GM12873 (cell line): Measurements from ENCODE around the gene PITPNM1.

Experiments used
- TF ChIP-seq, protein P1 (sequence below): IDR thresholded peaks from 2 replicates; pipeline ENCODE4 v1.5.1; 2012; ENCODE audit warnings: low read depth, mild to moderate bottlenecking, moderate library complexity, low read length, control low read depth; ENCODE audit not compliant: insufficient read depth; ENCODE audit errors: missing control alignments

PITPNM1 gene

DNA sequence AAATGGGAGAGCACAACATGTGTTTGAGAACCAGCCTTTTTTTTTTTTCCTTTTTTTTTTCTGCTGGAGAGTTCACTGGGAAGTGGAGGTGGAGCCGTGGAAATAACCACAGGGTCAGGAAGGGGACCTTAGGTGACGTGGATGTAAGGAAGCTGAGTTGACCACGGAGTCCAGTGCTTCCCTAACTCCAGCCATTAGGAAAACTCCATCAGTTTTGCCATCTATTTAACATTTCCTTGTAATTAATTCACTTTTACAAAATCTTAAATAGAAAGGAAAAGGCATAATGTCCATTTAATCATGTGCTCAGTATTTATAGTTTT lies 4.8 kb upstream of the PITPNM1 start:
- TF ChIP-seq, protein P1, sequence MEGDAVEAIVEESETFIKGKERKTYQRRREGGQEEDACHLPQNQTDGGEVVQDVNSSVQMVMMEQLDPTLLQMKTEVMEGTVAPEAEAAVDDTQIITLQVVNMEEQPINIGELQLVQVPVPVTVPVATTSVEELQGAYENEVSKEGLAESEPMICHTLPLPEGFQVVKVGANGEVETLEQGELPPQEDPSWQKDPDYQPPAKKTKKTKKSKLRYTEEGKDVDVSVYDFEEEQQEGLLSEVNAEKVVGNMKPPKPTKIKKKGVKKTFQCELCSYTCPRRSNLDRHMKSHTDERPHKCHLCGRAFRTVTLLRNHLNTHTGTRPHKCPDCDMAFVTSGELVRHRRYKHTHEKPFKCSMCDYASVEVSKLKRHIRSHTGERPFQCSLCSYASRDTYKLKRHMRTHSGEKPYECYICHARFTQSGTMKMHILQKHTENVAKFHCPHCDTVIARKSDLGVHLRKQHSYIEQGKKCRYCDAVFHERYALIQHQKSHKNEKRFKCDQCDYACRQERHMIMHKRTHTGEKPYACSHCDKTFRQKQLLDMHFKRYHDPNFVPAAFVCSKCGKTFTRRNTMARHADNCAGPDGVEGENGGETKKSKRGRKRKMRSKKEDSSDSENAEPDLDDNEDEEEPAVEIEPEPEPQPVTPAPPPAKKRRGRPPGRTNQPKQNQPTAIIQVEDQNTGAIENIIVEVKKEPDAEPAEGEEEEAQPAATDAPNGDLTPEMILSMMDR: no peak

DNA sequence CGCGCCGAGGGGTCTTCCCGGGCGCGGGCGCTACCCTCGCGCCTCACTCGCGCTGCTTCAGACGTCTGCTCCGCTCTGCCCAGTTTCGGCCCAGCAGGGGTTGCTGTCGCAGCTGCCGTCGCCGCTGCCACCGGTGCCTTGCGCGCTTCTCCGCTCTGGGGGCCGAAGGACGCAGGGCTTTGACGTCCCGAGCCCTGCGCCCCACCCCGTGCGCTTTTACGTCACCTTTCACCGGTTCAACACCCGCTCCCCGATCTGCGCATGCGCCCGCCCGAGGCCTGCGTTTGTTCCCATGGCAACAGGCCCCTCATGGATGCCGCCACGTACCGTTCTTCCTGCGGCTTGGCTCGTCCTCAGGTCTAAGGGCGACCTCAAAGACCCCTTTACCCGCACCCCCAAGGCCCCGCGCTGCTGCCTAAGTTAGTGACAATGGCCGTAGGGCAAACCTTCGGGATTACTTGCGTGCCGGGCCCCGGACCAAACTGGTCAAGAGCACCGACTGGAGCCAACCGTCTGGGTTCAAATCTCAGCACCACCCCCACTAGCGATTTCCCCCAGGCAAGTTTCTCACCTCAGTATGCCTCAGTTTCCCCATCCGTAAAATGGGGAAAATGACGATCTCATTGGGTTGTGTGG lies 3.4 kb upstream of the PITPNM1 start:
- TF ChIP-seq, protein P1: no peak

DNA sequence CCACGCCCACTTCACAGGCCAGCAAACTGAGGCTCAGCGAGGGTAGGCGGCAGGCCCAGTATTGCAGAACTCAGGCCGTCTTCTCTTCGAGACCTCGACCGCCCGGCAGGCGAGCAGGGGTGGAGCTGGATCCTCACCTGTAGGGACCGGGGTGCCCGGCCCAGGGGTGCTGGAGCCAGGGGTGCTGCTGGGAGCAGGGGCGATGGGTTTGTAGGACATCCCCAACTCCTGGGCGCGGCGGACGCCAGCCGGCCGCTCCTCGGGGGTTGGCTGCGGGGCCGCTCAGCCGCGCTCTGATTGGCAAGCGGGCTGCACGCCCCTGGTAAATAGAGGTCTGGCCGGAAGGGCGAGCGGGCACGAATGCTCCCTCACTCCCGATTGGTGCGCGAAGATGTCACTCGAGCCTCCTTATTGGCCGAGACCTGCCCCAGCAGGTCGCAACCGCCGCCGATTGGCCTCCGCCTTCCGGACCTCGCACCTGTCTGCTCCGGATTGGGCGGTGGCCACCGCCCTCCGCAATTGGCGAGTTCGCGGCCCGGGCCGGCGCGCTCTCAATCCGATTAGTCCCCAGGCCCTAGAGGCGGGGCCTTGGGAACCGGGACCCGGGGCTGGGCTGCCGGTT lies 2.8 kb upstream of the PITPNM1 start, which contains the start of gene CDK2AP2:
TSS of gene CDK2AP2 (minus strand) at position 299 of the 622 bp plus-strand sequence. CDS start at position 219, 80 bp downstream.
- TF ChIP-seq, protein P1: no peak

DNA sequence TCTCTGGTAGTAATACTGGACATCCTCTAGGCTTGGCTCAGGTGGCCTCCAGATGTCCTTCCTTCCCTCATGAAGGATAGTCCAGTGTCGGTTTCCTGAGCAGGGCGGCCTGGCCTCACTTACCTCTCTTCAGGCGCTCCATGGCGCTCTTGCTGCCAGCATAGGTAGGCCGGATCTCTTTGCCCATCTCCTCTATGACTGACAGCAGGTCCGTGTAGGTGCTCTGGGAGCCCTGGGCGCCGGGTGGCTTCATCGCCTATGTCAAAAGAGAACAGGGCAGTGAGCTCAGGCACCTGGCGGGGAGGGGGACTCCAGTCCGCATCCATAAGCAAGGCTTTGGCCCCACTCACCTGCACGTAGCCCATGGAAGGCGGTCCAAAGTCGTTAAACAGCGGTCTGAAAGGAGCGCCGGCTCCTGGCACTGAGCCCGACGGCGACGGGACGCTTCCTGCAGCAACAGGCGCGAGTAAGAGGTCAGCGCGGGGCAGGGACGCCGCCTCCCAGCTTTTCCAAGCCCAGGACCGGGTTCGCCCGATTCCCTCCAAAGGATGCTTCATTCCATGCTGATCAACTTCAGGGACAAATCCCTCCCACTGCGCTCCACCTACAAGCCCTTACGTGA lies 2.2 kb upstream of the PITPNM1 start:
- TF ChIP-seq, protein P1: no peak

DNA sequence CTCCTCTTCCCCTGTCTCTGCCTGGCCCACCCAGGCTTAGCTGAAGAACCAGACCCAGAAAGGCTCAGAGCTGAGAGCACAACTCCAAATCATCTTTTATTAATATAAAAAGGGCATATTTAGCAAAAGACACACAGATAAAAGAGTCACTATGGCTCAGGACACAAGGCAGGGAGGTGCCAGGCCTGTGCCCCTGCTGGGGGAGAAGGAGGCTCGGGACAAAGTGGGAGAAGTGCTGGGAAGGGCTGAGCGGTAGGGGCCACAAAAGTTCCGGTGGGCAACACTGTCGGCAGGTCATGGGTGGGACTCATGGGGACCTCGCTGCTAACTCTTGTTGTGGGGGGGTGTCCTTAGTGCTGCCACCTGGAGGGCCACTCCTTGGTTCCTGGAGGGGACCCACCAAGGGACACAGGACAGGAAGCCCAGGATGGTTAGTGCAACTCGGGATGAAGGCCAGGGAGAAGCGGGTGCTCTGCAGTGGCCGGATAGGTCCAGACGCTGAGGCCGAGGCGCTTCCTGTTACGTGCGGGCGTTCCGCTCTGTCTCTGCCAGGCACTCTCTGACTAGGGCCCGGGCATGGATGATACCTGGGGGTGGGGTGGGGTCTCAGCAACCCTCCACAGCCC lies 1.4 kb upstream of the PITPNM1 start:
- TF ChIP-seq, protein P1: no peak

DNA sequence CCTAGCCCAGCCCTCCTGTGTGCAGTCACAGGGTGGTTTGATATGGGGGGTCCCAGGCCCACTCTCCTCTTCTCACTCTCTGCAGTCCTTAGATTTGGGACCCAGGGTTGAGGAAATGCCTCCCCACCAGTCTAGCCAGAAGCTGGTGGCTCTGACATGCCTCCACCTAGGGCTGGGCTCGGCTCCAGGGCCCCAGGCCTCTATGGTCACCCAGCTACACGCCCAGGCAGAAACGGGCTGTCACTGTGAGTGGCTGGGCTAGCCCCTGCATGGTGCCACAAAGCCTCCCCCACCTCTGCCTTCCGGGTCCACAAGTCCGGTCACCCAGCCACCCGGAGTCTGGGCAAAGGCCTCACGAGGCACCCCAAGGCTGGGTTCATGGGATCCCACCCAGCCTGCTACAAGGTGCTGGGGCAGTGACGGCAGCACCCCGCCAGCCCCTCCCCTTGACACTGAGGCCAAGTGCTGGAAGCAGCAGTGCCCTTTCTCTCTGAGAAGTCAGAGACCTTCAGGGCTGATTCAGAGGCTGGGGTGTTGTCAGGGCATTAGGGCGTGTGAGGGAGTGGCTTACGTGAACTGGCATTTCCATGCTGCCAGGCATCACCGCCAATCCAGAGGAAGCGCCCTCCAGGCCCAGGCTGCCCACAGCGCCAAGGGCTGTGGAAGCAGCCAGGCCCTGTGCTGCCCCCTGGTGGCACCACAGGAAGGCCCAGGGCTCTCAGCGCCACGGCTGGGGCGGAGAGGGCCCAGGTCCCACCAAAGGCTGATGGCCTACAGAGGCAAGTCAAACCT lies 638 bp upstream of the PITPNM1 start:
- TF ChIP-seq, protein P1: peak; percentile 99
